ENCODE measurements around the gene PLA2G6. TPM values are rescaled to one million over a fixed set of nuclear protein-coding genes. Genes with fewer than 3 reads are reported as not detected.

PLA2G6 gene
- total and polyA plus RNA-seq, 2 of the 13 experiments (the other 11 are each of a cell fraction or from before 2014, with no cell fraction given), result 4.8 to 11.5 TPM

DNA sequence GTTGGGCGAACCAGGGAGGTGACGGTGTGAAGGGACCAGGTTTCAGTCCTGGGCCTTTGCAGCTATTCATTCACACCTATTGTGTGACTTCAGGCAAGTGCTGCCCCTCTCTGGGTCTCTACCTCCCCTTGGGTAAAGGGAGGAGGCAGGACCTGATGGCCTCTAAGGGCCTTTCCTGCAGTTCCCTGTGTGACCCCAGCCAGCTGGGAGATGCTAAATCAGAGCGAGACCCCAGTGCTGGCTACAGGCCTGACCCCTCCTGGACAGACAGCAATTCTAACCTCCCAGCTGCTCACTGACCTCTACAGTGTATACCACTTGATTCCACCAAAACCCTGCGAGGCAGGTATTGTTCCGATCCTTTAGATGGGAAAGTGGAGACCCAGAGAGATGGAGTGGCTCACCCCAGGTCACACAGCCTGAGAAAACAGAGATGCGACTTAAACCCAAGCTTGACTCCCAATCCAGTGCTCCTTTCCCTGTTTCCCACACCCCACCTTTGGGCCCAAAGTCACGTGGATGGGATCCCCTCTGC lies 26.3 kb upstream of the PLA2G6 start:
- in situ Hi-C loops (cut with HindIII; ENCODE audit: extremely low pct_ligation_motif_present, low pct_unique_long_range_greater_than_20kb), result loop anchor here (10.0 kb wide), 1 partner anchor 93 kb away; the partner anchor contains the start of gene BAIAP2L2
- H4K20me1 ChIP-seq (ENCODE audit: insufficient read depth, low read length), result peaks cover 80% of the 10 kb centered on the region
- DNase-seq (ENCODE audit: low spot score) (no peak), FAIRE-seq (no peak), ATAC-seq (no peak)
- intact Hi-C loops (cut with micrococcal nuclease; ENCODE audit: unreplicated experiment), result no loop called here
- no peak overlapping the region for H3K4me3 ChIP-seq (replicated peaks in 1 of 3; ENCODE audit: insufficient read depth in 1 of 3, low read depth in 2 of 3, low read length in 3 of 3)
- TF ChIP-seq ZSCAN20 (CRISPR knock-in tag; IDR thresholded peaks at IDR 0.05; ENCODE audit: borderline replicate concordance) (no peak), SRSF9 (IDR thresholded peaks at IDR 0.05; ENCODE audit: borderline replicate concordance, insufficient read depth, low read depth, low read length, poor library complexity, severe bottlenecking) (no peak), BRD4 (CRISPR knock-in tag; IDR thresholded peaks at IDR 0.05) (no peak), ZNF24 (IDR thresholded peaks at IDR 0.05) (no peak), MZF1 (CRISPR knock-in tag; IDR thresholded peaks at IDR 0.05; ENCODE audit: borderline replicate concordance) (no peak), YEATS2 (CRISPR knock-in tag; IDR thresholded peaks at IDR 0.05; ENCODE audit: borderline replicate concordance) (no peak), FOXJ3 (CRISPR knock-in tag; IDR thresholded peaks at IDR 0.05; ENCODE audit: borderline replicate concordance) (no peak), ZNF790 (CRISPR knock-in tag; IDR thresholded peaks at IDR 0.05; ENCODE audit: borderline replicate concordance) (no peak), ZNF207 (IDR thresholded peaks at IDR 0.05; ENCODE audit: borderline replicate concordance) (no peak), ZFP82 (CRISPR knock-in tag; IDR thresholded peaks at IDR 0.05; ENCODE audit: borderline replicate concordance) (no peak)
- TF ChIP-seq, protein P1, sequence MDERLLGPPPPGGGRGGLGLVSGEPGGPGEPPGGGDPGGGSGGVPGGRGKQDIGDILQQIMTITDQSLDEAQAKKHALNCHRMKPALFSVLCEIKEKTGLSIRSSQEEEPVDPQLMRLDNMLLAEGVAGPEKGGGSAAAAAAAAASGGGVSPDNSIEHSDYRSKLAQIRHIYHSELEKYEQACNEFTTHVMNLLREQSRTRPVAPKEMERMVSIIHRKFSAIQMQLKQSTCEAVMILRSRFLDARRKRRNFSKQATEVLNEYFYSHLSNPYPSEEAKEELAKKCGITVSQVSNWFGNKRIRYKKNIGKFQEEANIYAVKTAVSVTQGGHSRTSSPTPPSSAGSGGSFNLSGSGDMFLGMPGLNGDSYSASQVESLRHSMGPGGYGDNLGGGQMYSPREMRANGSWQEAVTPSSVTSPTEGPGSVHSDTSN (CRISPR knock-in tag; IDR thresholded peaks at IDR 0.05), result no peak
- TF ChIP-seq, protein P2, sequence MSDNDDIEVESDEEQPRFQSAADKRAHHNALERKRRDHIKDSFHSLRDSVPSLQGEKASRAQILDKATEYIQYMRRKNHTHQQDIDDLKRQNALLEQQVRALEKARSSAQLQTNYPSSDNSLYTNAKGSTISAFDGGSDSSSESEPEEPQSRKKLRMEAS (IDR thresholded peaks at IDR 0.05), result no peak
- no peak overlapping the region for H3K4me2 ChIP-seq (ENCODE audit: low read depth, low read length)
- H3K9me3 ChIP-seq (ENCODE audit: low read length), result no peaks in the 10 kb centered on the region
- no peaks in the 10 kb centered on the region for H3K27me3 ChIP-seq (ENCODE audit: control insufficient read depth in 1 of 2, insufficient read depth in 2 of 2, low read length in 2 of 2)
- no peak overlapping the region for H3K9ac ChIP-seq (ENCODE audit: insufficient read depth, low read depth, low read length)
- H3K36me3 ChIP-seq (replicated peaks in 1 of 2; ENCODE audit: control insufficient read depth in 1 of 2, insufficient read depth in 2 of 2, low read length in 2 of 2), result peaks cover 13% of the 10 kb centered on the region in 2 experiments
- POLR2A ChIA-PET, result interaction anchor here (0.9 kb wide), 1 partner anchor 151 kb away, joined by 4 read pairs; no protein-coding TSS in a partner anchor
- 95% methylated on average over 7 of the region's 7 CpGs for WGBS (ENCODE audit: low lambda C conversion rate)
- H3K4me1 ChIP-seq (ENCODE audit: insufficient read depth, low read length), result peaks cover 36% of the 10 kb centered on the region
- no TSS peak for BruUV-seq (replicated peaks)
- CTCF ChIA-PET (ENCODE audit: low intra/inter-chr PET ratio, low total read pairs), result no interaction called here
- H2AFZ ChIP-seq (ENCODE audit: low read length), result no peak overlapping the region
- no peak overlapping the region for H3K27ac ChIP-seq (ENCODE audit: extremely low read length, insufficient read depth, low read length)
- peaks cover 77% of the 10 kb centered on the region for H3K79me2 ChIP-seq (ENCODE audit: insufficient read depth, low read length)
